Ramos (cell line): ENCODE results near the gene APOO.
"Not testable (repeated sequence)": the region's sequence is repeated elsewhere in the genome, so short reads cannot be mapped to it uniquely, and the experiment has no call there.

Experiments
- in situ Hi-C: fragments of 300-500 bp; cut with MboI; formaldehyde crosslinking; loops from one replicate; pipeline ENCODE4 v1.14.3; 2022; ENCODE audit warnings: low sequenced_read_pairs; ENCODE audit not compliant: unreplicated experiment

Gene APOO

DNA sequence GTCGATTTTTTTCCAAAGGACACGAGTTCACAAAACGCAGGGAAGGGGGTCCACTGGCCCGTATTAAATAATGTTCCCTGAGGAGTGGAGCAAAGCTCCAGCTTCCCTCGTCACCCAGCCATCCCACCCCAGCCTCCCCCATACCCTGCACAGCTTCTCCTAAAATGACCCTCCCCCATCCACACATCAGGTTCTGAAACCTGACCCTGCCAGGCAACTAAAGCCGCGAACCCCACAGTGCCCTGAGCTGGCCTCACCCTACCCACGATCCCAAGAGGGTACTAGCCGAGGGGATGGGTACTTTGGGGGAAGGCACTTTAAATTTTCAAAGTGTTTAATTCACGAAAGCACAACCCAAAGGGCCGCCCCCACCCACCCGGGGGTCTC lies 634 bp downstream of the APOO start:
- in situ Hi-C loops, result loop anchor here (10.0 kb wide), 1 partner anchor 152 kb away; no protein-coding TSS in a partner anchor

GRCh38 chrX:23904096-23904495 lies 3.6 kb downstream of the APOO start:
- in situ Hi-C loops, result loop anchor here (5.0 to 10.0 kb wide), 2 partner anchors 149 to 207 kb away; no protein-coding TSS in a partner anchor

DNA sequence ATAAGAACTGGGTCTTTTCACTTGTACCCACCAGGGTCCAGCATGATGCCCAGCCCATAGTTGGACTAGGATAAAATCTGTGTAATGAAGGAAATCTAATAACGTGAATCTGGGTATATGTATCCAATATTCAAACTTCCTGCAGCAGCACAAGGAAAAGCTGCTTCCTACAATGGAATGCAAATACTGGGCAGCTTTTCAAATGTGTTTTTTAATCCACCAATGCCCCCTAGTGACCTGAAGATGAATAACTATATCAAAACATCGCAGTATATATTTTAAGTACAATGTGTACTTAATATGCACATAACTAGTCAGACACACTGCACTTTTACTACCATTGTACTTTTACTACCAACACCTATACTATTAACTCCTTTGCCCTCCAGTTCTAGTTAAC lies 5.3 kb downstream of the APOO start:
- in situ Hi-C loops, result loop anchor here (5.0 to 10.0 kb wide), 2 partner anchors 148 to 205 kb away; no protein-coding TSS in a partner anchor

DNA sequence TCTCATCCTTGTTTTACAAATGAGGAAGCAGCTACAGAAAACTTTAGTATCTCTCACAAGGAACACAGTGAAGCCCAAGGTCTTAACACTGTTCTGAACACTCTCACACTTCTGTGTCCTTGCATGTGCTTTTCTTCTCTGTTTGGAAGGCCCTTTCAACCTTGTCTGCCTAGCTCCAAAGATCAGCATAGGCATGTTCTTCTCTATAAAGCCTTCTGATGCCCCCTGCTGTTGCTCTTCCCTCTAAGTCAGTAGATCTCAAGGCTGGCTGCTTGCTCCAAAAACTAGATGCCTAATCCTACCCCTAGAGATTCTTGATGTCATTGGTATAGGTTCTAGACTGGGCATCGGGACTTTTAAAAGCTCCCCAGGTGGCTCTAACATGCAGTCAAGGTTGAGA lies 5.9 kb downstream of the APOO start:
- in situ Hi-C loops, result loop anchor here (5.0 to 10.0 kb wide), 2 partner anchors 147 to 205 kb away; no protein-coding TSS in a partner anchor

DNA sequence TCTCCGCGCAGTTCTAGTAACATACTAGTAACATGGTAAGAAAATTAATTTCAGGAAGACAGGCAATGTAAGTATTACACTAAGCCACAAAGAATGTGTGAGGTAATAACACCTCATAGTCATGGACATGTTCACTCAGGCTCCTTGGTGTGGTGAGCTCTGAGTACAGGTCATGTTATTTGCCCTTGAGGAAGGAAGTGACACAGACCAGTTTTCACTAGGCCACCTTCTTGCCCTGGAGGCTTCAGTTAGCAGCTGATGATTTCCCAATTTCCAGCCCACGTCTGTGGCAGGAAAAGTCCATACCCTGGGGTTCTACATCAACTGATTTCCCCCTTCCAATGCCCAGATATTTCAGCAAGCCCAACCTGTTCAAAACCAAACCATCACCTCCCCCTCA lies 6.7 kb downstream of the APOO start:
- in situ Hi-C loops, result loop anchor here (5.0 to 10.0 kb wide), 2 partner anchors 146 to 204 kb away; no protein-coding TSS in a partner anchor

DNA sequence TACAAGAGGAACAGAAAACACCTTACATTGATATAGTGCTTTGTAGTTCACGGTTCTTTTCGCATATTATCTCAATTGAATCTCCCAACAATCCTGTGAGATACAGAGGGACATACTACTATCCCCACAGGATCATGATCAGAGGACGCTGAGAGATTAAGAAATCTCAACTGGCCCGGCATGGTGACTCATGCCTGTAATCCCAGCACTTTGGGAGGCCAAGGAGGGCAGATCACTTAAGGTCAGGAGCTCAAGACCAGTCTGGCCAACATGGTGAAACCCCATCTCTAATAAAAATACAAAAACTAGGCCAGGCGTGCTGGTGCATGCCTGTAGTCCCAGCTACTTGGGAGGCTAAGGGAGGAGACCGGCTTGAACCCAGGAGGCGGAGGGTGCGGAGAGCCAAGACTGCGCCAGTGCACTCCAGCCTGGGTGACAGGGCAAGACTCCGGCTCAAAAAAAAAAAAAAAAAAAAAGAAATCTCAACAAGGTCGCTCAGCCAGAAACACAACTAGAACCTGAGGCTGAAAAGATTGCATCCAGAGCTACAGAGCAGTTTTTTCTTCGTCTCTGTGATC lies 7.4 kb downstream of the APOO start:
- in situ Hi-C loops, result loop anchor here (5.0 to 10.0 kb wide), 2 partner anchors 146 to 203 kb away; no protein-coding TSS in a partner anchor

GRCh38 chrX:23898412-23898959 lies 9.3 kb downstream of the APOO start:
- in situ Hi-C loops, result no loop called here

DNA sequence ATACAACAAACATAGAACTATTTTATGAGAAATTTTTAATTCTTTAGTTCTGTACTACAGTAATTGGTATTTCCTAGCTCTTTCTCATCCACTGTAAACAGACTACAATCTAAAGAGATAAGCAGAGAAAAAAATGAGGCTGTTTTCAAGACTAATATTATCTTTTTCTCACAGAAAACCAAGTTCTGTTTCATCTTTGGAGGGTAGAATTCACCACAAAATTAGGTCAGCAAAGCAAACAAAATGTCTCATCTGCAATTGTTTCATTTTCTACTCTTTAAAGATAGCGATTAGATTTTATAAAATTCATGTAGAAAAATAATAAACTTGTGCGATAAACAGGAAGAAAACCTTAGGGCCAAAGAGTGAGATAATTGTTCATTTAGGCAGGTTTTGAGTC lies 10.8 kb downstream of the APOO start:
- in situ Hi-C loops, result no loop called here

DNA sequence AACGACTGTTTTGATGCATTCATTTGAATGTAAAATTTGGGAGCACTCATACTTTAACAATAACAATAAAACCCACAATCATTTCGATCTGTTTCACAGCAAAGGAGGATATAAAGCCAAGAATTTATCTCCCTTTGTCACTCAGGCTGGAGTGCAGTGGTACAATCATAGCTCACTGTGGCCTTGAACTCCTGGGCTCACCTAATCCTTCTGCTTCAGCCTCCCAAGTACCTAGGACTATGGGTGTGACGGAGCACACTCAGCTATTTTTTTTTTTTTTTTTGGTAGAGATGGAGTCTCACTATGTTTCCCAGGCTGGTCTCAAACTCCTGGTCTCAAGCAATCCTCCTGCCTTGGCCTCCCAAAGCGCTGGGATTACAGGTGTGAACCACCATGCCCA lies 11.2 kb downstream of the APOO start:
- in situ Hi-C loops, result not testable (repeated sequence)

- in situ Hi-C loops, result not testable (repeated sequence)
Observed at GRCh38 chrX:23894993-23895392, 12.7 kb downstream of the APOO start.

GRCh38 chrX:23890933-23891332 lies 16.8 kb downstream of the APOO start:
- in situ Hi-C loops, result no loop called here

- in situ Hi-C loops, result no loop called here
Observed at GRCh38 chrX:23888887-23889501, 18.7 kb downstream of the APOO start.

DNA sequence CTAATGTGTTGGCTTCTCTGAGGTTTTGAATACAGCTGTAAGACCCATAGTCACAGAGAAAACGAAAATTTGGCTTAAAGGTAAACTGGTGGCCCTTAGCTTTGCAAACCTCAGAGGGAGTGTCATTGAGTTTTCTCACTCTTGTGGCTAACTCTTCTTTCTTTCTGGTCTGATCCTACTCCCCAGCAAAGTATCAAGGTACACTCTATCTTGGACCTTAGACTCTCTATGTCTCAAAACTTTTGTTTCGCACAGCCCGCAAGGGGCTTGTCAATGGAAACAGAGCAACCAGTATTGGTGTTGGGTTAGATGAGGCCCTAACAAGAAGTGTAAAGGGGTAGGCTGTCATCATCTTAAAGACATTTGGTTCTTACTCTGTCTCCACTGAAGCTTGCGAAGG lies 19.8 kb downstream of the APOO start:
- in situ Hi-C loops, result no loop called here

GRCh38 chrX:23887451-23887850 lies 20.3 kb downstream of the APOO start:
- in situ Hi-C loops, result no loop called here

DNA sequence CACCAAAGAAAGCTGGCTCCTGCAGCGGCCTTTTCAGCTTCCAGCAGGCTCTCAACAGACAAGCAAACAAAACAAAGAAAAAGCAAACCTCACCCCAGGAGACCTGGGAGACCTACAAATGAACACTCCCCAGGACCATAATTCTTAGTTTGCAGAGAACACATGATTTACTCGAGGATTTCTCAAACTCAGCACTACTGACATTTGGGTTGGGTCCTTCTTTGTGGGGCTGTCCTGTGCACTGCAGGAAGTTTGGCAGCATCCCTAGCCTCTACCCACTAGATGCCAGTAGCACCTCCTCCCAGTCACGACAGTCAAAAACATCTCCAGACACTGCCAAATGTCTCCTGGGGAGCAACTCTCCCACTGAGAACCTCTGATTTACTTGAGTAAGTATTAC lies 21.9 kb downstream of the APOO start:
- in situ Hi-C loops, result no loop called here

DNA sequence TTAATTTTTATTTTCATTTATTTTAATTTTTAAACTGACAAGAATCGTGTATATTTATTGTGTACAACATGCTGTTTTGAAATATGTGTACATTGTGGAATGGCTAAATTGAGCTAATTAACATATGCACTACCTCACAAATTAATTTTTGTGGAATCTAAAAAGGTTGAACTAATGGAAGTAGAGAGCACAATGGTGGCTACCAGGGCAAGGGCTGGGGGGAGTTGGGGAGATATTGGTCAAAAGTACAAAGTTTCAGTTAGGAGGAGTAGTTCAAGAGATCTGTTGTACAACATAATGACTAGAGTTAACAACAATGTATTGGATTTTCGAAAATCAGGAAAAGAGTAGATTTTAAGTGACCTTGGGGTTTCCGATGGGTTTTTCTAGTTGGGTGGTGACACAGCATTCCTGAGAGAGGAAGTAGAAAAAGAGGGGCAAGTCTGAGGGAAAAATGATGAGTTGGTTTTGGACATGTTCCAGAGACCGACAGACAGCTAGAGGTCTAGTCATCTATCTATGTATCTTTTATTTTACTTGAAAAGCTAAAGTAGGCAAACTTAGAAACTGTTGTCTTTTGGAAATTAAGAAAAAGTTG lies 23.2 kb downstream of the APOO start:
- in situ Hi-C loops, result no loop called here

- in situ Hi-C loops, result no loop called here
Observed at GRCh38 chrX:23883737-23884354, 23.9 kb downstream of the APOO start.

DNA sequence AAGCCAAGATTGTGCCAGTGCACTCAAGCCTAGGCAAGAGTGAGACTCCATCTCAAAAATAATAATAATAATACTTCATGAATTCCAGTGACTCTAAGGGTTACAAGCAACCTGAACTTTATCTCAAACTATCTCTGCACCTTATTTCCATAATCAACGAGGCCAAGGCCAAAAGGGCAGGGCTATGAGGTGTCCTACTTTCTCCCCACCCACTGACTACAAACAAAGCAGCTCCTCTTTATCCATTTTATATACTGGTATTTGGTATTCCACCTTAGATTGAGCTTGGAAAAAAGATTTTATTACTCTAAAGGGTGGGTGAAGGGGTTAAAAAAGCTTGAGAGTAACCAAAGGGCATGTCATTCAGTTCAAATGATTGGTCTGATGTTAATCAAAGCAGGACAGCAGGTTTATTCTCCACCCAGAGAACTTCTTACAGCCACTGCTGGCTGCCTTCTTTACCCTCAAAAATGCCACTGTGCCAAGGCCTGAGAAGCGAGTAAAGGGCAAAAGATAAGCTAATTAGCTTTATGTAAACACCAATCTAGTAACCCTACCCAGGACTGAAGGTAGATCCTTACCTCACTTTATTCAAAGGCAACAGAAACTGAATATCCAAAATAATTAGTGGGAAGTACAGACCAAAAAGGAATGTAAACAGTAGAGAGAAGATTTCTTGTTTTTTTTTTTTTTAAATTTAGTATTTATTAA lies 28.2 kb downstream of the APOO start:
- in situ Hi-C loops, result no loop called here

- in situ Hi-C loops, result no loop called here
Observed at GRCh38 chrX:23871905-23872546, 35.7 kb downstream of the APOO start.

GRCh38 chrX:23870041-23870440 lies 37.7 kb downstream of the APOO start:
- in situ Hi-C loops, result no loop called here
